Right renal cortex interstitium (tissue), 3 donors: ENCODE results near the gene SERPINA6. TPM values are rescaled to one million over a fixed set of nuclear protein-coding genes. Genes with fewer than 3 reads are reported as not detected.
"Not testable (repeated sequence)": the region's sequence is repeated elsewhere in the genome, so short reads cannot be mapped to it uniquely, and the experiment has no call there.

Experiments used
- DNase-seq, 3 donors: peaks; one replicate each; pipeline ENCODE4 v3.0.0-alpha.2; 2013; ENCODE audit warnings: low read depth in 3 of 3, low spot score in 2 of 3
- polyA plus RNA-seq, 3 donors: library from polyadenylated mRNA; unstranded; fragments of 120-200 nt; gene quantifications; one replicate each; pipeline ENCODE4 v1.2.1, GENCODE V29; 2013; ENCODE audit not compliant: insufficient read length in 3 of 3

The SERPINA6 gene
- polyA plus RNA-seq, 3 donors = 3.2 to 9.5 (median 9.0) TPM

- DNase-seq = no peak
These were observed 30.1 kb downstream of the SERPINA6 start, which contains the start of gene SERPINA10 for GRCh38 chr14:94292872-94293577. TSS of gene SERPINA10 (minus strand) at chr14:94293268. CDS start at chr14:94290593, 2,675 bp downstream.

GRCh38 chr14:94292526-94292871 lies 30.6 kb downstream of the SERPINA6 start:
- no peak for DNase-seq

DNA sequence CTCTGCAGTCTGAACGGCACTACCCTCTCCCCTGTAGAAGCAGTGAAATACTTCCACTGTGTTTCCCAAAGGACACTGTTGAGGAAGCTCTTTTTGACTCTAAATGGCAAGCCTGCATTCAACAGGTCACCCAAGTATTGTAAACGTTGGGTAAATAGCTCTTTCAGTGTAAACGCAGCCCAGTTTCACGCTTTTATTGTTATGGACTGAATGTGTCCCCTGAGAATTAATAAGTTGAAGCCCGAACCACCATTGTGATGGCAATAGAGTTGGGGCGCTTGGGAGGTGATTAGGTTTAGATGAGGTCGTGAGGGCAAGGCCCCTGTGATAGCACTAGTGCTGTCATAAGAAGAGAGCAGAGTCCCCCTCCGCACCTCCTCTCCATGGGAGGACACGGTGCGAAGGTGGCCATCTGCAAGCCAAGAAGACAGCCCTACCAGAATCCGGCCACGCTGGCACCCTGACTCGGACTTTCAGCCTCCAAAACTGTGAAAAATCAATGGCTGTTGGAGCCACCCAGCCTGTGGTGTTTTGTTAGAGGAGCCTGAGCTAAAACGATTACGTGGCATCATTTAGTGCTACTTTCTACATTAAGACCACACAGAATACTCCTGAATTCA lies 31.1 kb downstream of the SERPINA6 start:
- DNase-seq = no peak

- no peak for DNase-seq
These were observed 31.8 kb downstream of the SERPINA6 start for GRCh38 chr14:94291159-94291905.

DNA sequence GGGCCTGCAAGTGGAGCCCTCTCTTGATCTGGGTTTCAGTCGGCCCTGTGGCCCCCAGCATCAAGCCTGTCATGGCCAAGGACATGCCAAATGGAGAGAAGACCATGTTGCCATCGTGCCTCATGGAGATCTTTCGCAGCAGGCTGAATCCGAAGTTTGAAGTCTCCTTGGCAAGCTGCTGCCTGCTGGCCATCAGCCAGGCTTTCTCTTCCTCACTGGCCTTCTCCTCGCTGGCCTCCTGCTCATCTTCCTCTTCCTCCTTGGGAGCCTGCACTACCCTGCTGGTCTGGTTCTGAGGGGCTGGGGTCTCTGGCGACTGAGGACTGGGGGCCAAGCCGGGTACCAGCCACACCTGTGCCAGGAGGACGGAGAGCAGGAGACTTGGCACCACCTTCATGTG lies 32.9 kb downstream of the SERPINA6 start:
- DNase-seq = no peak

DNA sequence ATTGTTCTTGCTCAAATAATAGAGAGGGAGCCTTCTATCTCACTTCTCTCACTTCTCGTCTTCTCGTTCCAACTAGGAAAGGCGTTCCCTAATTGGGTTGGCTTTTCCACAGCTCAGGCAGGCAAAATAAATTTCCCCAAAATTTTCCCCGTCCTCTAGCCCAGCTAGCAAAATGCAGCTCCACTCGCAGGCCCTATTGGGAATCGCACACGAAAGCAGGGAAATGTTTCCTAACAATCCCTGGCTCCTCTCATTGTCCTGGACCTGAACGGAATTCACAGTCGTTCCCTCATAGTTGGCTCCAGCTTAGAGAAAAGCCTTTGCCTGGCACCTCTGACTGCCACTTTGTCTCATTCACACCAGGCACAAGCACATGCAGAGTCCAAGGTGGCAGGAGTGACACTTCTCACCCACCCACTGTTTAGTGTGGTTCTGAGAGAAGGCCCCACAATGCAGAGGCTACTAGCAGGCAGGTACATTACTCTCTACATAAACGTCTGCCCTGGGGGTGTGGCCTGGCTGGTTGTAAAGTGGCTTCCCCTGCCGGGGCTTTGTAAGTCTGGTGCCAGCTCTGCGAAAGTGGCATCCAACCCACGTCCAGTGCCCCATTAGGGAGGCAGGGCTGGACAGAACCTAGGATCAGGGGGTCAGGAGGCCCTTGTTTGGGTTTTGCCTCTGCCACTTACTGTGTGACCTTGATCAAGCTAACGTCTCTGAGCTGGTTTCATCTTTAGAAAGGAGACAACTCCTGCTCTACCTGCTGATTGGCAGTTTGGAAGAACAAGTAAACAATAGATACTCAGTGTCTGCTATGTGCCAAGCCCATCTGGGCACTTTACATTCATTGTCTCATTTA lies 34.3 kb downstream of the SERPINA6 start:
- no peak for DNase-seq

- DNase-seq = no peak
These were observed 38.0 kb downstream of the SERPINA6 start for GRCh38 chr14:94285158-94285557.

GRCh38 chr14:94284221-94284620 lies 38.9 kb downstream of the SERPINA6 start:
- no peak for DNase-seq

GRCh38 chr14:94282991-94283723 lies 40.0 kb downstream of the SERPINA6 start:
- DNase-seq = no peak

GRCh38 chr14:94278731-94279130 lies 44.4 kb downstream of the SERPINA6 start:
- DNase-seq = no peak

DNA sequence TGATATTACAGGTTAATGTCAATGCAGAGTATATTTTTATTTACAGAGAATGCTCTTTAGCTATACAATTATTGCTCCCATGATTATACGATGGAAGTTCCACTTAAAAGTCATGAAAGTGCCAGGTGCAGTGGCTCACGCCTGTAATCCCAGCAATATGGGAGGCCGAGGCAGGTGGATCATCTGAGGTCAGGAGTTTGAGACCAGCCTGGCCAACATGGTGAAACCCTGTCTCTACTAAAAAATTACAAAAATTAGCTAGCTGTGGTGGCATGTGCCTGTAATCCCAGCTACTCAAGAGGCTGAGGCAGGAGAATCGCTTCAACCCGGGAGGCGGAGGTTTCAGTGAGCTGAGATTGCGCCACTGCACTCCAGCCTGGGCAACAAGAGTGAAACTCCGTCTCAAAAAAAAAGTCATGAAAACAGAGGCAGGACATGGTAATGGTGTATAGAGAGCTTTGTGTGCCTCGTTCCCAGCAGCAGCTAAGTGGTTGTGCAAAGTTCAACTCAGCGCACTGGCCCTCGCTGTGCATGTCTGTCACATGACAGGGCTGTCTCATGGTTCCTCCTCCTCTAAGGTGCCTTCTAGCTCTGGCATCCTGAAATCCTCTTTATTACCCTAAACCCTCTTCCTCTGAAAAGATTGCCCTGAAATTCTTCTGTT lies 46.1 kb downstream of the SERPINA6 start:
- DNase-seq = not testable (repeated sequence)

GRCh38 chr14:94269156-94269555 lies 54.0 kb downstream of the SERPINA6 start:
- no peak for DNase-seq

DNA sequence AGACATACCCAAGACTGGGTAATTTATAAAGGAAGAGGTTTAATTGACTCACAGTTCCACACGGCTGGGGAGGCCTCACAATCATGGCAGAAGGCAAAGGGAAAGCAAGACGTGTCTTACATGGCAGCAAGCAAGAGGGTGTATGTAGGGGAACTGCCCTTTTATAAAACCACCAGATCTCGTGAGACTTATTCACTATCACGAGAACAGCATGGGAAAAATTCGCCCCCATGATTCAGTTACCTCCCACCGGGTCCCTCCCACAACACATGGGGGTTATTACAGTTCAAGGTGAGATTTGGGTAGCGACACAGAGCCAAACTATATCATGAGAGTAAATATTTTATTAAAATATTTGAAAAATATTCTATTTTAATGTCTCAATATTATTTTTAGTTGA lies 54.6 kb downstream of the SERPINA6 start:
- not testable (repeated sequence) for DNase-seq

DNA sequence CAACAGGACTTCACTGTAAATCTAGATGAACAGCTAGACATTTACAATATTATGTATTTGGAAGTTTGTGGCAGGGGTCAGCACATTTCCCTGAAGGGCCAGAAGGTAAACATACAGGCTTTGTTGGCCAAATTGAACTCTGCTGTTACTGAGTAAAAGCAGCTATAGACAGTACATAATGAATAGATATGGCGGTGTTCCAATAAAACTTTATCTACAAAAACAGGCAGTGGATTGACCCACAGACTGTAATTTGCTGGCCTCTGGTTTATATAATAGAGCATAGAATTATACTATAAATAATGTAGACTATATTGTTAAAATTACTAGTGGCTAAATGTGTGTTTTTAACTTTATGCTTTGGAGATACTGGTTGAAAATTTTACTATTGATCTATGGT lies 55.8 kb downstream of the SERPINA6 start:
- no peak for DNase-seq

DNA sequence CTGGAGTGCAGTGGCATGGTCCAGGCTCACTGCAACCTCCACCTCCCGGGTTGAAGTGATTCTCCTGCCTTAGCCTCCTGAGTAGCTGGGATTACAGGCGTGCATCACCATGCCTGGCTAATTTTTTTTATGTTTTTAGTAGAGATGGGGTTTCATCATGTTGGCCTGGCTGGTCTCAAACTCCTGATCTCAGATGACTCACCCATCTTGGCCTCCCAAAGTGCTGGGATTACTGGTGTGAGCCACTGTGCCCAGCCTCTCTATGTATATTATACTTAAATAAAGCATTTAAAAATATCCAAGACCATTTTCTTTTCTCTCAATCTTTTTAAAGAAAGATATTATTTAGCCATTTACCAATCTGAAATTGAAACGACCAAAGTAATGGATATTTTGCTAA lies 58.9 kb downstream of the SERPINA6 start:
- not testable (repeated sequence) for DNase-seq

Other genes with a start within 250 kb of the SERPINA6 start
- gene DDX24, start 242.1 kb downstream of the SERPINA6 start, polyA plus RNA-seq = 100 to 1,000 TPM; 186 to 197 (median 193) TPM
- gene IFI27L1, start 242.0 kb downstream of the SERPINA6 start, polyA plus RNA-seq = 10 to 100 TPM; 21.7 to 25.4 (median 22.9) TPM
- gene IFI27, start 212.6 kb downstream of the SERPINA6 start, polyA plus RNA-seq = 1 to 10 TPM; 4.2 to 7.4 (median 6.4) TPM
- 10 to 100 TPM; 17.7 to 25.7 (median 24.2) TPM for gene IFI27L2, start 193.7 kb downstream of the SERPINA6 start, polyA plus RNA-seq
- under 1 TPM; 0.18 to 0.32 (median 0.22) TPM for gene PPP4R4, start 149.0 kb downstream of the SERPINA6 start, polyA plus RNA-seq
- under 1 TPM; 0.11 to 0.24 (median 0.13) TPM for gene SERPINA10, start 30.1 kb downstream of the SERPINA6 start, polyA plus RNA-seq
- gene SERPINA2, start 43.4 kb upstream of the SERPINA6 start, polyA plus RNA-seq = not detected
- 100 to 1,000 TPM in 2 of 3 donors, 10 to 100 TPM in 1; 65.0 to 106 (median 101) TPM for gene SERPINA1, start 65.3 kb upstream of the SERPINA6 start, polyA plus RNA-seq
- gene SERPINA11, start 129.5 kb upstream of the SERPINA6 start, polyA plus RNA-seq = not detected
- gene SERPINA9, start 152.9 kb upstream of the SERPINA6 start, polyA plus RNA-seq = not detected
- gene SERPINA12, start 186.1 kb upstream of the SERPINA6 start, polyA plus RNA-seq = under 1 TPM; 0.23 to 0.39 (median 0.29) TPM
- 1 to 10 TPM in 2 of 3 donors, under 1 TPM in 1; 1.00 to 1.6 (median 1.5) TPM for gene SERPINA4, start 238.1 kb upstream of the SERPINA6 start, polyA plus RNA-seq